Fibroblast of lung (primary cell): Measurements from ENCODE around the gene KRTAP10-1. TPM values are rescaled to one million over a fixed set of nuclear protein-coding genes. Genes with fewer than 3 reads are reported as not detected.

Experiments
- DNase-seq, 2 donors: peaks; one replicate each; pipeline versions ENCODE4 v3.0.0 to v3.0.0-alpha.2; 2010; ENCODE audit warnings: low read depth in 2 of 2
- H2AFZ ChIP-seq: 2 replicates; pipeline ENCODE4 v1.5.1; 2012; ENCODE audit warnings: low read length, control low read depth, inconsistent platforms
- H3K27ac ChIP-seq: 2 replicates; pipeline ENCODE4 v1.5.1; 2011; ENCODE audit warnings: low read length, control low read depth; ENCODE audit not compliant: insufficient read depth
- H3K27me3 ChIP-seq: 2 replicates; pipeline ENCODE4 v1.5.1; 2011; ENCODE audit warnings: mild to moderate bottlenecking, low read length; ENCODE audit not compliant: control insufficient read depth, insufficient read depth
- H3K36me3 ChIP-seq: 2 replicates; pipeline ENCODE4 v1.5.1; 2011; ENCODE audit warnings: low read length; ENCODE audit not compliant: control insufficient read depth, insufficient read depth
- H3K4me1 ChIP-seq: 2 replicates; pipeline ENCODE4 v1.5.1; 2011; ENCODE audit warnings: low read length; ENCODE audit not compliant: control insufficient read depth, insufficient read depth; ENCODE audit errors: extremely low read depth
- H3K4me2 ChIP-seq: 2 replicates; pipeline ENCODE4 v1.5.1; 2011; ENCODE audit warnings: low read length, control low read depth; ENCODE audit not compliant: insufficient read depth; ENCODE audit errors: extremely low read depth
- H3K4me3 ChIP-seq, 4 experiments: fragments of 200-600 bp in 1 of 4; sonication (generic) in 1 of 4; replicated peaks in 1 of 4; 2 replicates each; pipeline ENCODE4 v1.5.1; 2011 to 2016; ENCODE audit warnings: low read length in 4 of 4, low read depth in 3 of 4, mild to moderate bottlenecking in 3 of 4, control low read depth in 2 of 4, inconsistent platforms in 1 of 4, mixed read lengths in 1 of 4; ENCODE audit not compliant: insufficient read depth in 1 of 4; ENCODE audit errors: control extremely low read depth in 1 of 4
- H3K79me2 ChIP-seq: 2 replicates; pipeline ENCODE4 v1.5.1; 2012; ENCODE audit warnings: mild to moderate bottlenecking, low read length, inconsistent platforms; ENCODE audit not compliant: control insufficient read depth, insufficient read depth
- H3K9ac ChIP-seq: 2 replicates; pipeline ENCODE4 v1.5.1; 2011; ENCODE audit warnings: mild to moderate bottlenecking, low read length, control low read depth; ENCODE audit not compliant: insufficient read depth
- H3K9me3 ChIP-seq: 2 replicates; pipeline ENCODE4 v1.5.1; 2012; ENCODE audit warnings: low read depth, low read length; ENCODE audit not compliant: control insufficient read depth, insufficient read depth
- H4K20me1 ChIP-seq: 2 replicates; pipeline ENCODE4 v1.5.1; 2011; ENCODE audit warnings: low read length; ENCODE audit not compliant: control insufficient read depth, insufficient read depth; ENCODE audit errors: extremely low read depth
- EZH2 ChIP-seq: IDR thresholded peaks from 2 replicates; pipeline ENCODE4 v1.5.1; 2012; ENCODE audit warnings: low read length, control low read depth, mild to moderate bottlenecking; ENCODE audit errors: missing control alignments
- polyA plus RNA-seq, 2 donors: library from polyadenylated mRNA; depleted of rRNA in 1 of 2; stranded (reverse) in 1 of 2; unstranded in 1 of 2; fragments of >200 nt; gene quantifications; 2 replicates each; pipeline ENCODE4 v1.2.1, GENCODE V29; 2011 to 2012; ENCODE audit warnings: missing spikeins in 1 of 2
- total RNA-seq: library from RNA; depleted of rRNA; stranded (reverse); fragments of >200 nt; gene quantifications from 2 replicates; pipeline ENCODE4 v1.2.1, GENCODE V29; 2014
- TF ChIP-seq, protein P1 (sequence below), 2 donors: IDR thresholded peaks in 1 of 2; conservative IDR thresholded peaks in 1 of 2; 1 replicate in 1 of 2; 2 replicates in 1 of 2; pipeline ENCODE4 v1.5.1; 2011 to 2012; ENCODE audit warnings: low read length in 2 of 2, control low read depth in 1 of 2, inconsistent platforms in 1 of 2, low read depth in 1 of 2, mild to moderate bottlenecking in 1 of 2

The KRTAP10-1 gene
- total and polyA plus RNA-seq, 2 donors (not counting 1 experiment from before 2014, with no cell fraction given), result not detected

DNA sequence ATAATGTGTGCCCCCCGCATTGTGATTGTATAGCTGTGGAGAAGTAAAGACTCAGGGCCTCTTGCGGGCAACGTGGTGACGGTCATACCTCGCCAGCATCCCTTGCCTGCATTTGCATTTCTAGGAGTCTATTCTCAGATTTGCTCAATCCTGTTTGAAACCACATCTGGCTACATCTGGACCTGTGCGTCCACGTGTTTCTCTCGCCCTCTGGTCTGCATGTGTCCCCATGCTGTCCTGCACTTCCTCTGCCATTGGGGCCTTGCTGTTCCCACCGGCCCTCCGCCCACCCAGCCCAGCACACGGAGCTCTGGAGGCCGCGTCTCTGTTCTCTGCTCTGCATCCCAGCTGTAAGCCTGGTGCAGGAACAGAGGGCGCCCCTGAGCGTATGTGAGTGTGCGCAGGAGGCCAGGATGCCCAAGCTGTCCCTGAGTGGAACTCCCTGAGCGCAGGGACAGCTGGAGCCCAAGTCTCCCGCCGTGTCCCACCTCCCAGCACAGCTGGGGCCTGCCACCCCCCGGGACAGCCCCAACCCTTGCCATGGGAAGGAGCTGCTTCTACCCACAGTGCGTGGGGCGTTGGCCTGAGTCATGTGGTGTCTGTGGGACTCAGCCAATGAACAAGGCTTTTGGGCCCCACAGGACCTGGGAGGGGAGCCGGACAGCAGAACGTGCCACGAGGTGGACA, 9.7 kb upstream of the KRTAP10-1 start:
- TF ChIP-seq EZH2, result no peak
- TF ChIP-seq, protein P1, sequence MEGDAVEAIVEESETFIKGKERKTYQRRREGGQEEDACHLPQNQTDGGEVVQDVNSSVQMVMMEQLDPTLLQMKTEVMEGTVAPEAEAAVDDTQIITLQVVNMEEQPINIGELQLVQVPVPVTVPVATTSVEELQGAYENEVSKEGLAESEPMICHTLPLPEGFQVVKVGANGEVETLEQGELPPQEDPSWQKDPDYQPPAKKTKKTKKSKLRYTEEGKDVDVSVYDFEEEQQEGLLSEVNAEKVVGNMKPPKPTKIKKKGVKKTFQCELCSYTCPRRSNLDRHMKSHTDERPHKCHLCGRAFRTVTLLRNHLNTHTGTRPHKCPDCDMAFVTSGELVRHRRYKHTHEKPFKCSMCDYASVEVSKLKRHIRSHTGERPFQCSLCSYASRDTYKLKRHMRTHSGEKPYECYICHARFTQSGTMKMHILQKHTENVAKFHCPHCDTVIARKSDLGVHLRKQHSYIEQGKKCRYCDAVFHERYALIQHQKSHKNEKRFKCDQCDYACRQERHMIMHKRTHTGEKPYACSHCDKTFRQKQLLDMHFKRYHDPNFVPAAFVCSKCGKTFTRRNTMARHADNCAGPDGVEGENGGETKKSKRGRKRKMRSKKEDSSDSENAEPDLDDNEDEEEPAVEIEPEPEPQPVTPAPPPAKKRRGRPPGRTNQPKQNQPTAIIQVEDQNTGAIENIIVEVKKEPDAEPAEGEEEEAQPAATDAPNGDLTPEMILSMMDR (conservative IDR thresholded peaks at IDR 0.05 in 1 of 2, IDR thresholded peaks at IDR 0.05 in 1 of 2; ENCODE audit: low read depth in 1 of 2, low read length in 2 of 2), result no peak
- no peaks in the 10 kb centered on the region for H3K4me1 ChIP-seq

GRCh38 chr21:44548922-44549321, 8.9 kb upstream of the KRTAP10-1 start:
- no peaks in the 10 kb centered on the region for H4K20me1 ChIP-seq
- no peak overlapping the region for H3K9ac ChIP-seq
- no peaks in the 10 kb centered on the region for H3K9me3 ChIP-seq
- no peak overlapping the region for H3K4me2 ChIP-seq
- H3K27ac ChIP-seq, result no peak overlapping the region
- no peaks in the 10 kb centered on the region for H3K4me1 ChIP-seq
- TF ChIP-seq, protein P1 (conservative IDR thresholded peaks at IDR 0.05 in 1 of 2, IDR thresholded peaks at IDR 0.05 in 1 of 2; ENCODE audit: low read depth in 1 of 2, low read length in 2 of 2), result no peak
- TF ChIP-seq EZH2, result no peak
- H3K4me3 ChIP-seq, result no peak overlapping the region
- H3K36me3 ChIP-seq, result no peaks in the 10 kb centered on the region
- H2AFZ ChIP-seq, result no peak overlapping the region
- H3K79me2 ChIP-seq, result no peaks in the 10 kb centered on the region
- H3K27me3 ChIP-seq, result no peaks in the 10 kb centered on the region
- DNase-seq, result peak in 1 of 2 donors; percentile 9

More for the DNA sequence above, 9.7 kb upstream of the KRTAP10-1 start:
- H3K4me3 ChIP-seq, result no peak overlapping the region
- H3K4me2 ChIP-seq, result no peak overlapping the region
- no peaks in the 10 kb centered on the region for H3K9me3 ChIP-seq
- no peak overlapping the region for H2AFZ ChIP-seq
- no peaks in the 10 kb centered on the region for H3K79me2 ChIP-seq
- H4K20me1 ChIP-seq, result no peaks in the 10 kb centered on the region
- no peak overlapping the region for H3K27ac ChIP-seq
- H3K27me3 ChIP-seq, result no peaks in the 10 kb centered on the region
- H3K9ac ChIP-seq, result no peak overlapping the region
- no peak for DNase-seq
- no peaks in the 10 kb centered on the region for H3K36me3 ChIP-seq

DNA sequence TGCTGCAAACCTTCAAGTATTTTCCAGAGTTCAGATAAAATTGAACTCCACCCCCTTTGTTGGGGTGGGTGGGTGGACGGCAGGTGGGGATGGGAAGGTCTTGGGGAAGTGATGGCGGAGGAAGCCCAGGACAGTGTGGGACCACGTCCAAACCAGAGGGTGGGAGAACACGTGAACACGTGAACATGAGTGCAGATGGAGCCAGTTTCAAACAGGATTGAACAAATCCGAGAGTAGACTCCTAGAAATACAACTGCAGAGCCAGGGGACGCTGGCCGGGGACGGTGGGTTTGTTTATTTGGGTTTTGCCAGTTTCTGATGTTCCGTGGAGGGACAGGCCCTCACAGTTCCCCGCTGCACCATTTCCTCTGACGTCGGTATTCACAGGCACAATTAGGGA, 8.4 kb upstream of the KRTAP10-1 start:
- no peak overlapping the region for H2AFZ ChIP-seq
- TF ChIP-seq, protein P1 (conservative IDR thresholded peaks at IDR 0.05 in 1 of 2, IDR thresholded peaks at IDR 0.05 in 1 of 2; ENCODE audit: low read depth in 1 of 2, low read length in 2 of 2), result no peak
- no peak for TF ChIP-seq EZH2
- H3K27me3 ChIP-seq, result no peaks in the 10 kb centered on the region

More for the DNA sequence above, 8.4 kb upstream of the KRTAP10-1 start:
- Histone ChIP-seq H3K9me3 (no peaks in the 10 kb centered on the region), H4K20me1 (no peaks in the 10 kb centered on the region), H3K4me1 (no peaks in the 10 kb centered on the region), H3K36me3 (no peaks in the 10 kb centered on the region), H3K9ac (no peak overlapping the region), H3K4me3 (no peak overlapping the region), H3K4me2 (no peak overlapping the region), H3K79me2 (no peaks in the 10 kb centered on the region), H3K27ac (no peak overlapping the region)
- DNase-seq, result no peak
